Lower leg skin (tissue), 4 donors: ENCODE measurements around the gene KNSTRN. TPM values are rescaled to one million over a fixed set of nuclear protein-coding genes. Genes with fewer than 3 reads are reported as not detected.

Source experiments
- DNase-seq, 2 donors: peaks; one replicate each; pipeline ENCODE4 v3.0.0-alpha.2; 2019; ENCODE audit warnings: low spot score in 2 of 2
- H3K4me3 ChIP-seq: fragments of 200-600 bp; sonication (generic); 2 replicates; pipeline ENCODE4 v1.5.1; 2017; ENCODE audit warnings: mild to moderate bottlenecking, low read depth; ENCODE audit not compliant: poor library complexity, severe bottlenecking
- CTCF ChIP-seq, 3 donors: fragments of 450-650 bp; IDR thresholded peaks; one replicate each; pipeline ENCODE4 v1.5.1; 2016; ENCODE audit warnings: antibody characterized with exemption in 3 of 3, mild to moderate bottlenecking in 3 of 3, moderate library complexity in 2 of 3
- POLR2A ChIP-seq, 2 donors: fragments of 450-650 bp; IDR thresholded peaks; one replicate each; pipeline ENCODE4 v1.6.1; 2016 to 2017; ENCODE audit warnings: antibody characterized with exemption in 2 of 2, mild to moderate bottlenecking in 1 of 2, moderate library complexity in 1 of 2
- WGBS, 2 donors: methylation state at CpG; one replicate each; pipeline ENCODE4 v1.1.5; 2018; 5-methylcytosine and 5-hydroxymethylcytosine counted together
- intact Hi-C: fragments of 100-400 bp; cut with DNase I; formaldehyde crosslinking; loops from one replicate; pipeline ENCODE4 v1.15.0; 2023; ENCODE audit warnings: low total_unique reads
- total RNA-seq, 4 donors: library from RNA; depleted of rRNA; stranded (reverse); fragments of >200 nt; gene quantifications; one replicate each; pipeline ENCODE4 v1.1.0, GENCODE V29; 2016

Gene KNSTRN
- total RNA-seq, 4 donors from 2014 or later, result 7.6 to 24.8 (median 13.1) TPM

DNA sequence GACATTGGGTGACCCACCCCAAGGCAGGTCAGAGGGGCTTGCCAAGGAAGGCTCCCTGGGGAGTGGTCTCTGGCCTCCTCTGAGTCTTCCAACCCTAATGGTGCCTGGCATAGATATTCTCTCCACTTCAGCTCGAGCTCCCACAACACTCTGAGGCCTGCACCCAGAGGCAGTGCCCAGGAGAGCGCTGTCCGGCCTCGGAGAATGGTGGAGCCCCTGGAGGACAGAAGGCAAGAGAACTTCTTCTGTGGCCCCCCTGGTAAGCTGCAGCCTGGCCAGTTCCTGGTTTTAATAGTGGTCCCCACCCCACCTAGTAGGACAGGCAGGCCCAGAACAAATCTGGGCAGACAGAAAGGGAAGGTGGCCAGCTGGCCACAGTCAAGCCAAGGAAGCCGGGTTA lies 17.5 kb upstream of the KNSTRN start:
- intact Hi-C loops, result loop anchor here (10.0 kb wide), 1 partner anchor 80 kb away; the partner anchor contains the start of gene ANKRD63
- WGBS, 2 donors, result 79 to 95% methylated on average over 5 of the region's 5 CpGs

DNA sequence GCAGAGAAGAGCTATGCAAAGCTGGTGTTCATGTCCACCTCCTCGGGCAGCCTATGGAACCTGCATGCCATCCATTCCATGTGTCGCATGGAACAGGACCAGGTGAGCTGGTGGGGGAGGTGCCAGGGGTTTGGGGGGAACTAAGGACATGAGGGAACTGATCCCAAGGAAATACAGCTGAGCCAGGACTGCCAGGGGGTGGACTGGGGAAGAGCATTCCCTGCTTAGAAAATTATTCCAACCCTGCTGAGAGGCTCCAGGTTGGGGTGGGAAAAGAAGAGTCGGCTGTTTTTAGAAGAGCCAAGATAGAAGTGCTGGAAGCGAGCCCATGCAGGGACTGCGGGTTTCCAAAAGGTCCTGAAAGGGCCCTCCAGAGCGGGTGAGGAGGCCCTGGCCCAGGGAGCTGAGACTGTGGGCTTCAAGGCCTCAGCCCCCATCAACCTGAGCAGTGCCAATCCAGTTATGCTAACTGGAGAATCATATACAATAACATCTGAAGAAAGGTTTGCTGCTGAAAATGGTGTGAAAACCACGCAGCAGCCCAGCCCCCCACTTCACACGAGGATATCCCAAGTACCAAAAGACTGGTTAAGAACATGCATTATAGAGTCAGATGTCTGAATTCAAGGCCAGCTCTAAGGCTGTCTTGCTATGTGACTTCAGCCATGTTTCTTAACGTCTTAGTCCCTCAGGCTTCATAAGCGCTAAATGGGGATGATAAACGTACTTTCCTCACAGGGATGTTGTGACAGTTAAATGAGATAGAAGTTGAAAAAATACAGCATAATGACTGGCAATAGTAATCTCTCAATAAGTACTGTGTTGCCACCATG lies 16.7 kb upstream of the KNSTRN start:
- no peak overlapping the region for H3K4me3 ChIP-seq
- intact Hi-C loops, result loop anchor here (10.0 kb wide), 1 partner anchor 81 kb away; the partner anchor contains the start of gene ANKRD63
- WGBS, 2 donors, result 87 to 88% methylated on average over 11 of the region's 11 CpGs
- TF ChIP-seq CTCF (IDR thresholded peaks at IDR 0.05) (no peak), POLR2A (IDR thresholded peaks at IDR 0.05) (no peak)
- no peak for DNase-seq

More for the DNA sequence above, 17.5 kb upstream of the KNSTRN start:
- no peak for TF ChIP-seq CTCF (IDR thresholded peaks at IDR 0.05)
- no peak for TF ChIP-seq POLR2A (IDR thresholded peaks at IDR 0.05)
- DNase-seq, result no peak
- no peak overlapping the region for H3K4me3 ChIP-seq

GRCh38 chr15:40366457-40367370 lies 15.8 kb upstream of the KNSTRN start:
- intact Hi-C loops, result loop anchor here (10.0 kb wide), 1 partner anchor 82 kb away; the partner anchor contains the start of gene ANKRD63
- WGBS, 2 donors, result 78 to 87% methylated on average over 11 to 14 of the region's 14 CpGs
- H3K4me3 ChIP-seq, result no peak overlapping the region
- no peak for TF ChIP-seq POLR2A (IDR thresholded peaks at IDR 0.05)
- TF ChIP-seq CTCF (IDR thresholded peaks at IDR 0.05), result no peak
- DNase-seq, result no peak

GRCh38 chr15:40367371-40367685 lies 15.2 kb upstream of the KNSTRN start:
- TF ChIP-seq CTCF (IDR thresholded peaks at IDR 0.05) (no peak), POLR2A (IDR thresholded peaks at IDR 0.05) (no peak)
- 71 to 79% methylated on average over 5 of the region's 5 CpGs for WGBS, 2 donors
- DNase-seq, result no peak
- H3K4me3 ChIP-seq, result no peak overlapping the region
- intact Hi-C loops, result loop anchor here (10.0 kb wide), 1 partner anchor 83 kb away; the partner anchor contains the start of gene ANKRD63

DNA sequence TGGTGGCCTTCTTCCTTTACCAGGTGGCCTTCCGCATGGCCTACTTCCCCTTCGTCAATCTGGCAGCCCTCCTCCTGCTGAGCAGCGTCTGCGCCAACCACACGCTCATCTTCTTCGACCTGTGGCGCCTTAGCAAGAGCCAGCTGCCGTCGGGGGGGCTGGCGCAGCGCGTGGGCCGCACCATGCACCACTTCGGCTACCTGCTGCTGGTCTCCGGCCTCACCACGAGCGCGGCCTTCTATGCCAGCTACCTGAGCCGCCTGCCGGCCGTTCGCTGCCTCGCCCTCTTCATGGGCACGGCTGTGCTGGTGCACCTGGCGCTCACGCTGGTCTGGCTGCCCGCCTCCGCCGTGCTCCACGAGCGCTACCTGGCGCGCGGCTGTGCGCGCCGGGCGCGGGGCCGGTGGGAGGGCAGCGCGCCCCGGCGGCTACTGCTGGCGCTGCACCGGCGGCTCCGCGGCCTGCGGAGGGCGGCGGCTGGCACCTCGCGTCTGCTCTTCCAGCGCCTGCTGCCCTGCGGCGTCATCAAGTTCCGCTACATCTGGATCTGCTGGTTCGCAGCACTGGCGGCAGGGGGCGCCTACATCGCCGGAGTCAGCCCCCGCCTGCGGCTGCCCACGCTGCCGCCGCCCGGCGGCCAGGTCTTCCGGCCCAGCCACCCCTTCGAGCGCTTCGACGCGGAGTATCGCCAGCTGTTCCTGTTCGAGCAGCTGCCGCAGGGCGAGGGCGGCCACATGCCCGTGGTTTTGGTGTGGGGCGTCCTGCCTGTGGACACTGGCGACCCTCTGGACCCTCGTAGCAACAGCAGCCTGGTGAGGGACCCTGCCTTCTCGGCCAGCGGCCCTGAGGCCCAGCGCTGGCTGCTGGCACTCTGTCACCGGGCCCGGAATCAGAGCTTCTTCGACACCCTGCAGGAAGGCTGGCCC lies 14.6 kb upstream of the KNSTRN start:
- TF ChIP-seq POLR2A (IDR thresholded peaks at IDR 0.05), result no peak
- TF ChIP-seq CTCF (IDR thresholded peaks at IDR 0.05), result peak in 1 of 3 donors; percentile 30
- peak; percentile 73 to 95 for DNase-seq
- WGBS, 2 donors, result 16 to 21% methylated on average over 34 to 52 of the region's 91 CpGs
- intact Hi-C loops, result loop anchor here (10.0 kb wide), 1 partner anchor 83 kb away; the partner anchor contains the start of gene ANKRD63
- H3K4me3 ChIP-seq, result no peak overlapping the region
